IMR-90 (cell line): ENCODE measurements around the gene EPS15. TPM values are rescaled to one million over a fixed set of nuclear protein-coding genes. Genes with fewer than 3 reads are reported as not detected.
A peak's percentile ranks its signal among the peaks of the same experiment; 100 is the strongest.

Experiments used
- ATAC-seq: fragments of 200-7000 bp; cut with Tn5 transposase; 2 replicates; pipeline ENCODE4 v1.9.1; 2020; ENCODE audit warnings: low read depth, mild to moderate bottlenecking, moderate library complexity
- BruUV-seq: library from RNA; stranded (reverse); fragments of 400-500 nt; replicated peaks from 2 replicates; lab custom pipeline; 2021; lab: Mats Ljungman, UMichigan
- CTCF ChIA-PET: fragments of 300-600 bp; formaldehyde crosslinking; extraction: SDS; loops from one replicate; lab custom pipeline; 2021; ENCODE audit warnings: antibody characterized with exemption; lab: Yijun Ruan, JAX
- POLR2A ChIA-PET: fragments of 300-600 bp; sonication (Branson Sonifier 250); formaldehyde crosslinking; loops from one replicate; lab custom pipeline; 2022; ENCODE audit warnings: antibody characterized with exemption; ENCODE audit not compliant: unreplicated experiment; lab: Charles Lee
- DNase-seq: peaks from one replicate; pipeline ENCODE4 v3.0.0; 2013
- H2AFZ ChIP-seq: replicated peaks from 2 replicates; pipeline ENCODE3; 2013; ENCODE audit warnings: low read length, mild to moderate bottlenecking; ENCODE audit not compliant: poor library complexity
- H2AK5ac ChIP-seq: 2 replicates; pipeline ENCODE4 v1.6.1; 2013; ENCODE audit warnings: low read depth, low read length, inconsistent platforms
- H2AK9ac ChIP-seq: replicated peaks from 2 replicates; pipeline ENCODE3; 2013; ENCODE audit warnings: mild to moderate bottlenecking, low read depth, low read length, moderate library complexity; ENCODE audit not compliant: poor library complexity
- H2BK120ac ChIP-seq: 2 replicates; pipeline ENCODE4 v1.6.1; 2013; ENCODE audit warnings: low read depth, low read length, inconsistent platforms
- H2BK15ac ChIP-seq: 3 replicates; pipeline ENCODE4 v1.6.1; 2013; ENCODE audit warnings: low read depth, low read length, inconsistent platforms
- H2BK20ac ChIP-seq: 2 replicates; pipeline ENCODE4 v1.6.1; 2013; ENCODE audit warnings: low read depth, mild to moderate bottlenecking, inconsistent platforms, low read length, moderate library complexity
- H2BK5ac ChIP-seq: 2 replicates; pipeline ENCODE4 v1.6.1; 2013; ENCODE audit warnings: mild to moderate bottlenecking, low read depth, low read length, inconsistent platforms; ENCODE audit not compliant: poor library complexity, severe bottlenecking
- H3K14ac ChIP-seq: replicated peaks from 2 replicates; pipeline ENCODE4 v1.6.1; 2013; ENCODE audit warnings: low read depth, low read length, inconsistent platforms
- H3K18ac ChIP-seq: 2 replicates; pipeline ENCODE4 v1.6.1; 2013; ENCODE audit warnings: low read depth, low read length, control low read depth
- H3K23ac ChIP-seq: 2 replicates; pipeline ENCODE4 v1.6.1; 2013; ENCODE audit warnings: low read depth, low read length, inconsistent platforms
- H3K27ac ChIP-seq: 2 replicates; pipeline ENCODE4 v1.5.1; 2013; ENCODE audit warnings: mild to moderate bottlenecking, control low read depth, low read length; ENCODE audit not compliant: insufficient read depth
- H3K27me3 ChIP-seq: 2 replicates; pipeline ENCODE4 v1.6.1; 2013; ENCODE audit warnings: low read length; ENCODE audit not compliant: control insufficient read depth, insufficient read depth
- H3K36me3 ChIP-seq: 2 replicates; pipeline ENCODE4 v1.6.1; 2013; ENCODE audit warnings: low read length, mixed read lengths; ENCODE audit not compliant: control insufficient read depth, insufficient read depth
- H3K4ac ChIP-seq: 2 replicates; pipeline ENCODE4 v1.6.1; 2013; ENCODE audit warnings: low read depth, low read length, inconsistent platforms
- H3K4me1 ChIP-seq: 2 replicates; pipeline ENCODE4 v1.6.1; 2013; ENCODE audit warnings: low read length, mixed read lengths; ENCODE audit not compliant: control insufficient read depth, insufficient read depth
- H3K4me2 ChIP-seq: 2 replicates; pipeline ENCODE4 v1.6.1; 2013; ENCODE audit warnings: low read depth, mild to moderate bottlenecking, control low read depth, low read length, moderate library complexity
- H3K4me3 ChIP-seq: 2 replicates; pipeline ENCODE4 v1.5.1; 2013; ENCODE audit warnings: low read depth, mild to moderate bottlenecking, control low read depth, low read length, moderate library complexity; ENCODE audit not compliant: insufficient read depth
- H3K56ac ChIP-seq: 2 replicates; pipeline ENCODE4 v1.6.1; 2013; ENCODE audit warnings: low read length, inconsistent platforms; ENCODE audit not compliant: insufficient read depth; ENCODE audit errors: extremely low read depth
- H3K79me1 ChIP-seq, 2 experiments: 2 replicates each; pipeline ENCODE4 v1.6.1; 2013; ENCODE audit warnings: low read length in 2 of 2, inconsistent platforms in 1 of 2, low read depth in 1 of 2
- H3K9ac ChIP-seq: 2 replicates; pipeline ENCODE4 v1.6.1; 2013; ENCODE audit warnings: low read depth, low read length, control low read depth
- H3K9me1 ChIP-seq: 2 replicates; pipeline ENCODE4 v1.6.1; 2013; ENCODE audit warnings: low read length, inconsistent platforms; ENCODE audit not compliant: insufficient read depth
- H3K9me3 ChIP-seq: 2 replicates; pipeline ENCODE4 v1.6.1; 2013; ENCODE audit warnings: low read length; ENCODE audit not compliant: control insufficient read depth, insufficient read depth
- H4K20me1 ChIP-seq: 2 replicates; pipeline ENCODE4 v1.6.1; 2013; ENCODE audit warnings: low read length, inconsistent platforms; ENCODE audit not compliant: insufficient read depth
- H4K5ac ChIP-seq: 2 replicates; pipeline ENCODE4 v1.6.1; 2013; ENCODE audit warnings: mild to moderate bottlenecking, low read depth, low read length, control low read depth
- H4K8ac ChIP-seq, 2 experiments: 2 replicates each; pipeline ENCODE4 v1.6.1; 2013; ENCODE audit warnings: low read depth in 2 of 2, low read length in 2 of 2, control low read depth in 1 of 2, inconsistent platforms in 1 of 2
- H4K91ac ChIP-seq: 2 replicates; pipeline ENCODE4 v1.6.1; 2013; ENCODE audit warnings: low read depth, low read length, inconsistent platforms; ENCODE audit not compliant: insufficient read depth
- BHLHE40 ChIP-seq: fragments of 150-350 bp; IDR thresholded peaks from 2 replicates; pipeline ENCODE4 v1.6.1; 2016; ENCODE audit warnings: mild to moderate bottlenecking, low read depth, low read length
- CEBPB ChIP-seq: IDR thresholded peaks from 2 replicates; pipeline ENCODE4 v1.6.1; 2012; ENCODE audit warnings: low read depth, low read length, improper control_type of control experiment
- CHD1 ChIP-seq: IDR thresholded peaks from 2 replicates; pipeline ENCODE4 v1.6.1; 2012; ENCODE audit warnings: low read depth, low read length, improper control_type of control experiment
- FOS ChIP-seq: fragments of 150-350 bp; IDR thresholded peaks from 2 replicates; pipeline ENCODE4 v1.6.1; 2016; ENCODE audit warnings: low read depth, low read length
- MAFK ChIP-seq: IDR thresholded peaks from 2 replicates; pipeline ENCODE4 v1.6.1; 2012; ENCODE audit warnings: low read depth, low read length, improper control_type of control experiment
- MXI1 ChIP-seq: IDR thresholded peaks from 2 replicates; pipeline ENCODE4 v1.6.1; 2012; ENCODE audit warnings: low read depth, mild to moderate bottlenecking, low read length, moderate library complexity, borderline replicate concordance
- NFE2L2 ChIP-seq: fragments of 150-350 bp; IDR thresholded peaks from 2 replicates; pipeline ENCODE4 v1.6.1; 2016; ENCODE audit warnings: low read depth, mild to moderate bottlenecking, low read length
- POLR2A ChIP-seq: IDR thresholded peaks from 2 replicates; pipeline ENCODE4 v1.6.1; 2012; ENCODE audit warnings: mild to moderate bottlenecking, low read depth, low read length
- RAD21 ChIP-seq: IDR thresholded peaks from 2 replicates; pipeline ENCODE4 v1.6.1; 2012; ENCODE audit warnings: low read length, improper control_type of control experiment
- RCOR1 ChIP-seq: IDR thresholded peaks from 2 replicates; pipeline ENCODE4 v1.6.1; 2012; ENCODE audit warnings: mild to moderate bottlenecking, low read length, improper control_type of control experiment; ENCODE audit not compliant: insufficient replicate concordance
- RFX5 ChIP-seq: IDR thresholded peaks from 2 replicates; pipeline ENCODE4 v1.8.0; 2012; ENCODE audit warnings: low read depth, mild to moderate bottlenecking, low read length, moderate library complexity
- SMC3 ChIP-seq: fragments of 150-350 bp; IDR thresholded peaks from 2 replicates; pipeline ENCODE4 v1.6.1; 2016; ENCODE audit warnings: low read depth, mild to moderate bottlenecking, antibody characterized with exemption, low read length, moderate library complexity
- USF2 ChIP-seq: fragments of 150-350 bp; IDR thresholded peaks from 2 replicates; pipeline ENCODE4 v1.6.1; 2017; ENCODE audit warnings: mild to moderate bottlenecking, antibody characterized with exemption, low read length, low read depth
- WGBS, 2 experiments: methylation state at CpG; one replicate each; pipeline versions ENCODE4 v1.1.5 to v1.1.7; 2013; ENCODE audit warnings: missing lambda C conversion rate in 2 of 2; ENCODE audit not compliant: insufficient read length in 1 of 2; ENCODE audit errors: extremely low coverage in 2 of 2; 5-methylcytosine and 5-hydroxymethylcytosine counted together
- dilution Hi-C: fragments of 300-500 bp; cut with HindIII; formaldehyde crosslinking; loops from one replicate; pipeline ENCODE4 v1.14.3; 2018; ENCODE audit warnings: low sequenced_read_pairs; ENCODE audit not compliant: unreplicated experiment
- in situ Hi-C: fragments of 300-500 bp; cut with MboI; formaldehyde crosslinking; loops from 3 replicates; pipeline ENCODE4 v1.14.3; 2019; ENCODE audit warnings: low sequenced_read_pairs, inconsistent platforms, mixed read lengths
- intact Hi-C: fragments of 100-400 bp; cut with micrococcal nuclease; formaldehyde crosslinking; loops from 2 replicates; pipeline ENCODE4 v1.10.0; 2022
- polyA plus RNA-seq, 3 experiments: library from polyadenylated mRNA; depleted of rRNA; stranded (reverse); fragments of >200 nt; gene quantifications; 2 replicates each; pipeline ENCODE4 v1.2.3, GENCODE V29; 2012; ENCODE audit warnings: low replicate concordance in 1 of 3
- total RNA-seq: library from RNA; depleted of rRNA; stranded (reverse); fragments of >200 nt; gene quantifications from 2 replicates; pipeline ENCODE4 v1.2.3, GENCODE V29; 2012
- TF ChIP-seq, protein P1 (sequence below): fragments of 150-350 bp; IDR thresholded peaks from 2 replicates; pipeline ENCODE4 v1.6.1; 2016; ENCODE audit warnings: low read depth, mild to moderate bottlenecking, low read length, moderate library complexity, borderline replicate concordance

EPS15 gene
- total and polyA plus RNA-seq, 2 of the 4 experiments (the other 2 are of a cell fraction): 17.6 to 38.0 TPM

DNA sequence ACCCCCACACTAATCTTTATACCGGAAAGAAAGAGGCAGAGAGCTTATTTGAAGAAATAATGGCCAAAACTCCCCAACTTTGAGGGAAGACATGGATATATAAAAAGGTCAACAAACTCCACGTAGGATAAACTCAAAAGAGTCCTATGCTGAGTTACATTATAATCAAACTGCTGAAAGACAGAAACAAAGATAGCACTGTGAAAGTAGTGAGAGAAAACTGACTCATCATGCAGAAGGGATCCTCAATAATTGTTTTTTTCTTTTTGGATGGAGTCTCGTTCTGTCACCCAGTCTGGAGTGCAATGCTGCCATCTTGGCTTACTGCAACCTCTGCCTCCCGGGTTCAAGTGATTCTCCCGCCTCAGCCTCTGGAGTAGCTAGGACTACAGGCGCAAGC, 140.2 kb downstream of the EPS15 start:
- Histone ChIP-seq H3K27me3 (no peaks in the 10 kb centered on the region), H2BK15ac (no peak overlapping the region), H4K8ac (no peak overlapping the region), H4K91ac (no peak overlapping the region), H3K27ac (no peak overlapping the region), H3K36me3 (peaks cover 5% of the 10 kb centered on the region), H2AK5ac (no peak overlapping the region), H3K56ac (no peak overlapping the region), H3K79me1 (peaks cover 0 to 3% of the 10 kb centered on the region in 2 experiments; a peak in 1 of 4 replicates), H2AFZ (no peak overlapping the region), H3K4me3 (no peak overlapping the region), H4K20me1 (no peaks in the 10 kb centered on the region), H3K23ac (no peak overlapping the region), H2AK9ac (no peak overlapping the region), H2BK5ac (no peak overlapping the region), H3K9ac (no peak overlapping the region), H3K4me2 (no peak overlapping the region), H2BK120ac (no peak overlapping the region), H3K14ac (no peak overlapping the region), H3K9me3 (peaks cover 4% of the 10 kb centered on the region; the same call in 1 of the 2 replicates), H3K9me1 (no peaks in the 10 kb centered on the region), H3K18ac (no peak overlapping the region), H4K5ac (no peak overlapping the region), H3K4me1 (no peaks in the 10 kb centered on the region), H2BK20ac (no peak overlapping the region), H3K4ac (no peak overlapping the region)
- ChIA-PET POLR2A (no interaction called here), CTCF (no interaction called here)
- no peak for ATAC-seq
- DNase-seq: peak; percentile 7
- WGBS, 2 experiments: 100% methylated on average over 2 of the region's 6 CpGs; no CpG with 5 or more reads in 1 of the 2 experiments
- no TSS peak for BruUV-seq
- TF ChIP-seq RCOR1 (no peak), CEBPB (no peak), CHD1 (no peak), POLR2A (no peak), SMC3 (no peak), NFE2L2 (no peak), MXI1 (no peak), RFX5 (no peak), MAFK (no peak), FOS (no peak), USF2 (no peak), BHLHE40 (no peak), RAD21 (no peak)
- TF ChIP-seq, protein P1, sequence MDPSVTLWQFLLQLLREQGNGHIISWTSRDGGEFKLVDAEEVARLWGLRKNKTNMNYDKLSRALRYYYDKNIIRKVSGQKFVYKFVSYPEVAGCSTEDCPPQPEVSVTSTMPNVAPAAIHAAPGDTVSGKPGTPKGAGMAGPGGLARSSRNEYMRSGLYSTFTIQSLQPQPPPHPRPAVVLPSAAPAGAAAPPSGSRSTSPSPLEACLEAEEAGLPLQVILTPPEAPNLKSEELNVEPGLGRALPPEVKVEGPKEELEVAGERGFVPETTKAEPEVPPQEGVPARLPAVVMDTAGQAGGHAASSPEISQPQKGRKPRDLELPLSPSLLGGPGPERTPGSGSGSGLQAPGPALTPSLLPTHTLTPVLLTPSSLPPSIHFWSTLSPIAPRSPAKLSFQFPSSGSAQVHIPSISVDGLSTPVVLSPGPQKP: no peak
- intact Hi-C loops: no loop called here
- in situ Hi-C loops: no loop called here
- dilution Hi-C loops: no loop called here
